DMS 273 treated with DMSO at 0.1 percent for 48 hours (cell line): ENCODE results near the gene TALDO1.

Experiments used
- DNase-seq: peaks from one replicate; lab custom pipeline; 2025; lab: John Stamatoyannopoulos, UW

TALDO1 gene

GRCh38 chr11:769887-770641, 22.8 kb downstream of the TALDO1 start:
- DNase-seq: no peak

GRCh38 chr11:770642-771616, 23.7 kb downstream of the TALDO1 start:
- DNase-seq: no peak

DNA sequence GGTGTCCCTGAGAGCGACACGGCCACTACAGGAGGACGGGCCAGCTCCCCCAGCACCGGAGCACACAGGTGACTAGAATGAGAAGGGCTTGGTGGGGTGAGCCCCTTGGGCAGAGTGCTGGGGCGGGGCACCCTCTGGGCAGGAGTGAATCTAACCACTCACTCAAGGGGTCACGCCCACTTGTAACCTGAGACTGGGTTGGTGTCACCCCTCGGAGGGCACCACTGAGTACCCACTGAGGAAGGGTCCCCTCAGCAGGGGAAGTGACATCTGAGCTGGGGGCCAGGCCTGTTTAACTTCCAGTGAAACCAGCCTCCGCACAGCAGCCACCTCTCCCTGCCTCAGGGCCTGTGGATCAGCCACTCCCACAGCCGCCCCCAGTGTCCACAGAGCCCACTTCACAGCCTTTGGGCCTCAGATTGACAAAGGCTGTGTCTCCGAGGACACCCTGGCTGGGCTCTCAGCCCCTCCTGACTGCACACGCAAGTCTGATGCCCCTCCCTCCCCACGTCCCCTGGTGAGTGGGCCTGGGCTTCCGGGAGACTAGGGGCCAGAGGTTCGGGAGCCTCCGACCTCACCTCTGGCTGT, 24.4 kb downstream of the TALDO1 start:
- no peak for DNase-seq

DNA sequence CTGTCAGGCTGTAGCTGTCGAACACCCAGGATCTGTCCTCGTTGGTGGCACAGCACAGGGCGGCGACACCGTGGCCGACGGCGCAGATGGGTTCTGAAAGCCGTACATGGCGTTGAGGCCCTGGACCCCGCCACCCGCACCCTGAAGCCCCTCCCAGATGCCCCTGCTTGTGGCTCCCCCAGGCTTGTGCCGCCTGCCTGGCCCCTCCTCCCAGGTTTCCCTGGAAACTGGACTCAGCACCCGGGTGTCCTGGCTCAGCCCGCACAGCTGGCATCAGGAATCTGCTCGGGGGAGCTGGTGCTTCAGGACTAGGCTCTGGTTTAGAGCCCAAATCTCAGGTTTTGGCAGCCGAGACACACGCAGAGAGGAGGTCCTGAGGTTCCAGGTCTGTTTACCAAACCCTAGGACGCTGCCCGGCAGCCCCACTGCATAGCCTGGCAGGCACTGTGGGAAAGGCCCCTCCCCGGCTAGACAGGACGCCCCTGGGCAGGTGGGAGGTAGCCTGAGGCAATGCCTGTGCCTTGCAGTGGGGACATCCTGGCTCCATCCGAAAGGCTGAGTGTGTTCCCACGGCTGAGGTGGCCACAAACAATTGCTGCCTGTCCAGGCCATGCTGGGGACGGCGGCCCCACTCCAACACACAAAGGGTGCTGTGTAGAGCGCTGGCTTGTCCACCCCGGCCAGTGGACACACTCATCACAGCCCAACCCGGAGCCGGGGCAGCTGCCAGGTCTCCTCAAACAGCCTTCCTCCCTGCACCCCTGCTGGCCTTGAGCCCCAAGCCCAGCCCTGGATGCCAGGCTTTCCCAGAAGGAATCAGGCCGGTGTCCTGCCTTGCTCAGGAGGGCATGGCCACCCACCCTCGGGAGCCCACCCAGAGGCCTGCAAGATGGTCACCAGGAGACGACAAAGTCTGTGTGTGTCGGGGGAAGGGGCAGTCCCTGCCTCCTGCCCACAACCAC, 25.4 kb downstream of the TALDO1 start:
- DNase-seq: no peak

DNA sequence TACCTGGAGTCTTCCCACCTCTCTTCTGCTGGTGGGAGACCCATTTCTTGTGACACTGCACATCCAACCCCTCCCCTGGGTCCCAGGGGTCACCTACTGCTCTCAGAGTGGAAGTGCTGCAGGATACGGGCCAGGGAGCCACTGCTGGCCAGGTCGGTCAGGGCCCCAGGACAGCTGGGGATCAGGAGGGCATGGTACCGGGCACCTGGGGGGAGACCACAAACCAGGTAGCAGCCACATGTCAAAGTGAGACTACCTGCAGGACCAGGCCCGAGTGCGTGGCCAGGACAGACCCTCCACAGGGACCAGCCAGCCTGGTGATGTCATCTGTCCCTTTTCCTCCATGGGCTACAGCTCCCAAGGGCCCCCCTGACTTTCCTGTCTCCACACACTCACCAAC, 26.2 kb downstream of the TALDO1 start:
- no peak for DNase-seq

- DNase-seq: no peak
Measured at GRCh38 chr11:773830-774229, 26.6 kb downstream of the TALDO1 start.

DNA sequence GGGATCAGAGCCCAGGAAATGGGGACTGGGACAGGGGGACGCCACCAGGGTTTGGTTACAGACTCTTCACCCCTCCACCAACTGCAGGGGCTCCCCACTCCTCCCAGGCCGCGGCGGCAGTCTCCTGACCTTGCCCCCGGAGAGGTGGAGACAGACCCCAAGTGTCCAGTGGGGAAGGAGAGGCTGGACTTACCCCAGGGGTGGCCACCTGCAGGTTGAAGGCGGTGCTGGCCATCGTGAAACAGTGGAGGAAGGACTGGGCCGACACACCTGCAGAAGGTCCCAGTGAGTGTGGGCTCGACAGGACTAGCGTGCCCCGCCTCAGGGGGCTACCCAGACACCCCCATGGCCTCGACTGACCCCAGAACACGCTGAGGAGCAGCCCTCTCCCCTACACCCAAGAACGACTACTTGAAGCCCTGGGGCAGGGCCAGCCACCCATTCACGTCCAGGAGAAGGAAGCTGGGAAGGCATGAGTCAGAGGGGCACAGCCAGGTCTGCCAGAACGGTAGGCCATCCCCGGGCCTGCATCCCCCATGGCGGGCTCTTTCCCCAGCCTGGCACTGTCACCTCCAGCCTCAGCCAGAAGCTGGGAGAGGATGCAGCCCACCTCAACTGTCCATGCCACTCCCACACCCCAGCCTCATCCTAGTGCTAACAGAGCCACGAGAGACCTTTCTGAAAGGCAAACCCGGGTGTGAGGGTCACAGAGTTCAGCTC, 27.8 kb downstream of the TALDO1 start:
- DNase-seq: no peak

GRCh38 chr11:776263-776560, 28.9 kb downstream of the TALDO1 start:
- DNase-seq: no peak

DNA sequence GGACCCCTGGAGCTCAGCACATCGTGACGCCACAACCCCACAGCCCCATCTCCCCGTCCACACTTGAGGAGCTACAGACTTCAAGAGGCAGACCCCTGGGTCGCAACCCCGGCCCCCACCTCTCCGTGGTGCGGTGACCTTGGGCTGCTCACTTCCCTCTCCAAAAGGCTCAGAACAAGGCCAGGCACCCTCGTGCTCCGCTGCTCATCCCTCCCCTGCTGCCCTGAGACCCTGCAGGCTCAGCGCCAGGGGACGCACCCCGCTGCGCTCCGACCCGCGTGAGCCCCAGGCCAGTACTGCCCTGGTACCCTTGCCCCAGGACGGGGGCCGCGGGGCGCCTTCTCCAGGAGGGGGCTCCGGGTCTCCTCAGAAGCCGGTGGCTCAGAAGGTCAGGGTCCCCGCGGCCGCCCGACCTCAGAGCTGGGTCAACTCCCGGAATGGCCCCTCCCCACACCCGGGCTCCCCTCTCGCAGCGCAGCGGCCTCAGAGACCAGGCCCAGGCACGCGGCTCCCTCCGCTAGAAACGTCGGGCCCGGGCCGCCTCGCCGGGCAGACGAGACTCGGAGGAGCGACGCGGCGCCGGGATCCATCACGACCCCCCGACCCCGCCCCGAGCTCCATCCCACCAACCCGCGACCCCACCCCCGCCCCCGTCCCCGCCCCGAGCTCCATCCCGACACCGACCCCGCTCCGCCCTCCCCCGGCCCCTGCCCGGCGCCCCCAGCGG, 29.5 kb downstream of the TALDO1 start:
- DNase-seq: no peak

DNA sequence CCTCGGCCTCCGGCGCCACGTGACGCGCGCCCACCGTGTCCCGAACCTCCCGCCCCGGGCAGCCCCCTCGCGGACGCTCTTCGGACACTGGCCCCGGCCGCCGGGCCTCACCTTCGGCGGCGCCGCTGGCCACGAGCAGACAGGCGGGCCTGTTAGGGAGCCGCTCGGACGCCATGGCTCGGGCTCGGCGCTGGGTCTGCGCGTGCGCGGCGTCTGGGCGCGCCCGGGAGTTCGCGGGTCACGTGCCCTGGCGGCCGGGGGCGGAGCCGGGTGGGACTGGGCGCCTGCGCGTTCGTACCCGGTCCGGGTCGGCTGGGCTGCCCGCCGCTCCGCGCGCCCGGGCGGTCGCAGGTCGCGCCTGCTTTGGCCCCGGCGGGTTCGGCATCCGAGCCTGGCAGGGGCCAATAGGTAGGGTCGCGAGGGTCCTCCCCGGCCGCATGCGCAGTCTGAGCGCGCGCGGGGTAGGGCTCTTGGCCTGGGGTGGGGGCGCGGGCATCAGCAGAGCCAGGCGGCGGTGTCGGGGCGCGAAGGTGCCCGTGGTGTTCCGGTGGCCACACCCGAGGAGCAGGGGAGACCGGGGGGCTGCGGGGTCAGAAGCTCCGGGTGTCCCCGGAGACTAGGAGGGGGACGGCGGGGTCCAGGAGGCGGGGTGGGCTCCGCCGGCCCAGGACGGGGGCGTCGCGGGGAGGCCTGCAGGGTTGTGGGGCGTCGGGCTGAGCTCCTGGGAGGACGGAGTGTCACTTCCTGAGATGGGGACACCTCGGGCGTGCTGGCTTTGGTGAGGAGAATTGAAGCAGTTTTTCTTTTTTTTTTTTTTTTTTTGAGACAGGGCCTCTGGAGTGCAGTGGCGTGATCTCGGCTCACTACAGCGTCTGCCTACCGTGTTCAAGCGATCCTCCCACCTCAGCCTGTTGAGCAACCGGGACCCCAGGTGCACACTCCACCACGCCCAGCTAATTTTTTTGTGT, 30.3 kb downstream of the TALDO1 start, which contains the start of gene GATD1:
TSS of gene GATD1 (minus strand) at position 200 of the 968 bp plus-strand sequence. CDS start at position 175, 25 bp downstream.
- DNase-seq: no peak

DNA sequence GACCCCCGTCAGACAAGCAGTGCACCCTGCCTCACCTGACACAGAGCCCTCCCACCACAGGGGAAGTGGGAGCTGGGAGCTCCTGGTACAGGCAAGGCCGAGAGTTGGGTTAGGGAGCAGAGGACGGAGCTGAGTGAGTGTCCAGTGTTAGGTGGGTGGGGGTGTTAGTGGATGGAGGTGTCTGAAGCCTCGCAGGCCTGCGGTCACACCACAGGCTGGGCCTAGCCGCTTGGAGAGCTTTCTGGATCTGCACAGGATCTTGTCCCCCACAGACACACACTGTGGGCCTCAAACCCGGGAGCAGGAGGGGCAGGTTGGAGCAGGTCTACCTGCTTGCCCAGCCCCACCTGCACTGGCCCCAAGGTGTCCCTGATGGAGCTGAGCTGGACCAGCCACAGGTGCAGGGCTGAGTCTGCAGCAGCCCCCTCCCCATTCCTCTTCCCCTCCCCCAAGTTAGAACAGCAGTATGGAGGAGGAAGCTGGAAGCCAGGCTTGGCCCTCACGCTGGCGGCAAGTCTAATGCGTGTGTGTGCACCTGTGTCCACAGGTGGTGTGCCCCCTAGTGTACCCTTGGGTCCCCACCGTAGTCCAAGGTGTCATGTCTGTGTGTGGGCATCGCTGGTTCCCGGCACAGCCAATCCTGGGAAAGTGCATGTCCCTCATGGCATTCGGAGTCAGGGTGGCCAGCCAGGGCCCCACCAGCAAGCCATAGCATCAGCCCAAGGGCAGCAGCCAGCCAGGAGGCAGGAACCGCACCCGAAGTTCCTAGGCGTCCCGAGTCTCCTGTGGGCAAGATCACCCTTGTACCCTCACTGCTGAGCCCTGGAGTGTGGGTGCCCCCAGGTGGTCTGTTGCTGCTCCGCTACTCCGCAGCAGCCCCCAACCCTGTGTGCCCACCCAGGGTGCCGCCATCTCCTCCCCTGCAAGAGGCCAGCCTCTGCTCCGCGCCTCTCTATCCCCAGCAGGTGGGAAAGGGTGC, 32.0 kb downstream of the TALDO1 start:
- DNase-seq: no peak

GRCh38 chr11:779955-780532, 32.8 kb downstream of the TALDO1 start:
- DNase-seq: no peak

GRCh38 chr11:782264-783174, 35.3 kb downstream of the TALDO1 start:
- DNase-seq: no peak

- DNase-seq: peak; percentile 95
Measured at GRCh38 chr11:783581-784015, 36.3 kb downstream of the TALDO1 start.

DNA sequence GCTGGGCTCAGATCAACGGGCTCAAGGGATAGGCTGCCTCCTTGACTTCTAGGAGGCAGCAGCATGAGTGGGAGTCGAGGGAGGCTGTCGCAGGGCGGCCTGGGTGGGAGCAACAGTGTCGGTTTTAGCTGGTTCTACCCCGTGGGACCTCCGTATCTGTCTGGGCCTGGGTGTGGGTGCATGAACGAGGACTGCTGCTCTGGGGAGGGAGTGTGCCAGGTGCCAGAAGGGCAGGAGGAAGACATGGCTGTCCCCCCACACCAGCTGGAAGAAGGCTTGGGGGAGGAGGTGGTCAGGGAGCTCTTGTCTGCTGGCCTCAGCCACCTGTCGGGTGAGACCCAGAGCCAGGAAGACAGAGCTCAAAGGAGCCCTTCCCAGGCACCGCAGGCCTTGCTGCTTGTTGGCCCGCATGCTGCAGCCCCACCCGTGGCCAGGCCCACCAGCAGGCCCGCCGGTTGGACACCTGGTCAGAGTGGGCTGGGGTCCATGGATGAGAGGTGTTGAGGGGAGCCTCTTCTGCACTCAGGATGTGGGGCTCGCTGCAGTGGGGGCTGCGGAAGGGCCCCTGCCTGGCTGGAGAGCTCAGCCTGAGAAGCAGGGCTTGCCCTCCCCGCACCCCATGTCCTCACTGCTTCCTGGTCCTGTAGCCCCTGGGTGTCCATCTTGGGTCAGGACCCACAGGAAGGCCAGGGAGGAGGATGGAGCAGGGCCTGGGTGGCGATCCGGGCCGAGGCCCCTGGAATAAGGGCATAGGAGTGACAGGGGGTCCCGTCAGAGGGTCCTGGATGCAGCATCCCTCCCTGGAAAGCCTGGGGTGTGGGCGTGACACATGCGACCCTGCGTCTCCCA, 39.2 kb downstream of the TALDO1 start:
- peak; percentile 43 for DNase-seq
